Measurements from ENCODE around the gene PEAK3.

GRCh38 chr19:2266183-2266993 is 15.6 kb downstream of the PEAK3 start:
- TF ChIP-seq CTCF (IDR thresholded peaks at IDR 0.05) (no peak), POLR2A (IDR thresholded peaks at IDR 0.05) (no peak)

Measured in lower leg skin (tissue), 3 donors.